A673 (cell line): ENCODE results near the gene CBL. TPM values are rescaled to one million over a fixed set of nuclear protein-coding genes. Genes with fewer than 3 reads are reported as not detected.

ENCODE experiments used
- BruUV-seq: library from RNA; stranded (reverse); fragments of 400-500 nt; replicated peaks from 2 replicates; lab custom pipeline; 2021; lab: Mats Ljungman, UMichigan
- CTCF ChIA-PET: fragments of 300-600 bp; sonication (Branson Sonifier 250); formaldehyde crosslinking; loops from one replicate; lab custom pipeline; 2022; ENCODE audit warnings: antibody characterized with exemption; lab: Charles Lee
- POLR2A ChIA-PET: fragments of 300-600 bp; sonication (Branson Sonifier 250); formaldehyde crosslinking; loops from one replicate; lab custom pipeline; 2022; ENCODE audit warnings: antibody characterized with exemption; ENCODE audit not compliant: low non-redundant PET; lab: Charles Lee
- DNase-seq: peaks from one replicate; pipeline ENCODE4 v3.0.0-alpha.2; 2015; ENCODE audit warnings: low spot score
- H3K27ac ChIP-seq: fragments of 200-600 bp; sonication (generic); 2 replicates; pipeline ENCODE4 v1.5.1; 2016; ENCODE audit warnings: mixed run types, low read depth, mild to moderate bottlenecking, mixed read lengths, antibody characterized with exemption, low read length; ENCODE audit not compliant: poor library complexity, severe bottlenecking
- H3K27me3 ChIP-seq: fragments of 200-600 bp; sonication (generic); replicated peaks from 2 replicates; pipeline ENCODE4 v1.6.1; 2017; ENCODE audit warnings: mixed run types, low read depth, mild to moderate bottlenecking, mixed read lengths, antibody characterized with exemption, low read length; ENCODE audit not compliant: insufficient read depth, poor library complexity
- H3K36me3 ChIP-seq: fragments of 200-600 bp; sonication (generic); 2 replicates; pipeline ENCODE4 v1.6.1; 2016; ENCODE audit warnings: mixed run types, mild to moderate bottlenecking, mixed read lengths, antibody characterized with exemption, low read length; ENCODE audit not compliant: insufficient read depth, poor library complexity, severe bottlenecking
- H3K4me1 ChIP-seq: fragments of 200-600 bp; sonication (generic); 2 replicates; pipeline ENCODE4 v1.6.1; 2017; ENCODE audit warnings: mixed run types, mild to moderate bottlenecking, mixed read lengths, antibody characterized with exemption, low read length; ENCODE audit not compliant: insufficient read depth, poor library complexity, severe bottlenecking
- H3K4me3 ChIP-seq: fragments of 200-600 bp; sonication (generic); 2 replicates; pipeline ENCODE4 v1.5.1; 2016; ENCODE audit warnings: low read depth, mixed run types, mild to moderate bottlenecking, mixed read lengths, low read length; ENCODE audit not compliant: poor library complexity, severe bottlenecking
- H3K9me3 ChIP-seq: fragments of 200-600 bp; sonication (generic); 2 replicates; pipeline ENCODE4 v1.6.1; 2016; ENCODE audit warnings: mixed run types, low read depth, mild to moderate bottlenecking, mixed read lengths, antibody characterized with exemption, low read length; ENCODE audit not compliant: poor library complexity, severe bottlenecking
- CTCF ChIP-seq: fragments of 300-800, 200-600 bp; sonication (generic); conservative IDR thresholded peaks from 2 replicates; pipeline ENCODE4 v1.5.1; 2017; ENCODE audit warnings: low read depth, mild to moderate bottlenecking, antibody characterized with exemption, low read length, moderate library complexity, mixed read lengths
- EZH2 ChIP-seq: fragments of 200-600 bp; sonication (generic); IDR thresholded peaks from 2 replicates; pipeline ENCODE4 v1.6.1; 2017; ENCODE audit warnings: borderline replicate concordance, low read depth, mild to moderate bottlenecking, mixed read lengths, antibody characterized with exemption, low read length; ENCODE audit not compliant: poor library complexity, severe bottlenecking
- intact Hi-C: fragments of 100-400 bp; cut with micrococcal nuclease; formaldehyde crosslinking; loops from one replicate; pipeline ENCODE4 v1.10.0; 2022; ENCODE audit not compliant: unreplicated experiment
- total RNA-seq: library from RNA; stranded (reverse); gene quantifications from 2 replicates; pipeline ENCODE4 v1.2.3, GENCODE V29; 2021

The CBL gene
- total RNA-seq, 1 experiment from 2014 or later = 40.7 TPM

DNA sequence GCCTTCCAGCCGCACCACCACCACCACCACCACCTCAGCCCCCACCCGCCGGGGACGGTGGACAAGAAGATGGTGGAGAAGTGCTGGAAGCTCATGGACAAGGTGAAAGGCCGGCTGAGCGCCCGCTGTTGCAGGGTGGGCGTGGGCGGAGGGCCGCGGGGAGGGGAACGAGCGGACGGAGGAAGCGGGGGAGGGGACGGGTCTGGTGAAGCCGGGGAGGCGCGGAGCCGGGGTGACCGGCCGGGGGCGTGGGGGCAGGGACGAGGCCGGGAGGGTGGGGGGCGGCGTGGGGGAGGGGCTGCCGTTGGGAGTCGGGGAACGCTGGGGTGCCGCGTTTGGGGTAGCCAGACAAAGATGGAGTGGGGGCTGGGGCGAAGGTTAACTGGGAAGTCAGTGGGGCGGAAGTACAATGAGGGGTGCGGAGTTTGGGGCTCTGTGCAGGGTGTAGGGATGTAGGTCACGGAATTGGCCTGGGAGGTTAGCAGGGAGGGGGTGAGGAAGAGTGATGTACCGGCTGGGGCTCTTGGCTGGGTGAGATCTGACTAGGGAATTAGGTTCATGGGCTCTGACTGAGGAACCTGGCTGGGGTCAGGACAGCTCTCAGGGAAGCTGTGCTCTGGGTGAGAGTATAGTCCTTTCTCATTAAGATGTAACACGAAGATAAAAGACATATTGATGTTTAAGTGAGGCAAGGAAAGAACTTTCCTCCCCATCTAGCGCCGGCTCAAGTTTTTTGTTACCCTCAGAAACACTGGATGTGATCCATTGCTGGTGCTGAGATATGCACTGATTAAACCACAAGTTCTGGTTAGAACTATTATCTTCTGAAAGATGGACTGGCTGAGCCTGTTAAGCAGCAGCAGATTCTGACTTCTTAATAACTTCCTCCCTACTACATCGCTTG, 624 bp downstream of the CBL start:
- Histone ChIP-seq H3K27ac (peak overlapping the region; percentile 90), H3K4me1 (peaks cover 8% of the 10 kb centered on the region), H3K4me3 (peak overlapping the region; percentile 100), H3K36me3 (no peaks in the 10 kb centered on the region), H3K27me3 (no peaks in the 10 kb centered on the region), H3K9me3 (no peaks in the 10 kb centered on the region)
- intact Hi-C loops = loop anchor here (5.0 kb wide), 1 partner anchor 116 kb away; no protein-coding TSS in a partner anchor
- TF ChIP-seq EZH2 (no peak), CTCF (no peak)
- CTCF ChIA-PET = interaction anchor here (0.6 to 1.3 kb wide), 14 partner anchors 8 to 383 kb away, joined by 3 to 12 read pairs (median 4); partner anchors contain the start of gene VPS11
- TSS peak; percentile 38 for BruUV-seq
- POLR2A ChIA-PET = no interaction called here
- DNase-seq = peak; percentile 36

DNA sequence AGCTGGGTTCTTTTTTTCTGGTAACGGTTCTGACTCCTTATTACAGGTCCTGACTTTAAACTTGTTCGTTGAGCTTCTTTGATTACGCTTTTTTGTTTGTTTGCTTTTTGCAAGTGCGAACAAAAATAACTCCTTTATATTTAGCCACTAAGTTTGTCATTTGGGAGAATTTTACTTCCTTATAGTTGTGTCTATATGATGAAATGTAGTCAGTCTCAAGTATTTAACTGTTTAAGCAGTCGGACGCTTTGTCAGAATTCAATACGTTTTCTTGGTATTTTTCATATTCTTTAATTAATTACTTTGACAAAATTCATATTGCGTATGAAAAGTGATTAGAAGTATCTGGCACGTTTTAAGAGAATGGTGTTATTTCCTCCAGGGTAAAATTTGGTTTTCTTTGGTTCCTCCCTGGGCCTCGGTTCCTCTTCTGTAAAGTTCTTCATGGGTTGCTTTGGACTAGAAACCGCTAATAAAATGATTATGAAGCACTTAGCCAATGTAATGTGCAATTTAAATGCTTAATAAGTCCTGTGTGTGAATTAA, 1.3 kb downstream of the CBL start:
- no TSS peak for BruUV-seq
- Histone ChIP-seq H3K36me3 (no peaks in the 10 kb centered on the region), H3K27ac (peak overlapping the region; percentile 28), H3K4me1 (peaks cover 8% of the 10 kb centered on the region), H3K27me3 (no peaks in the 10 kb centered on the region), H3K4me3 (peak overlapping the region; percentile 100), H3K9me3 (no peaks in the 10 kb centered on the region)
- POLR2A ChIA-PET = no interaction called here
- intact Hi-C loops = loop anchor here (5.0 kb wide), 1 partner anchor 115 kb away; no protein-coding TSS in a partner anchor
- no peak for TF ChIP-seq EZH2
- TF ChIP-seq CTCF = no peak
- CTCF ChIA-PET = no interaction called here
- DNase-seq = no peak

DNA sequence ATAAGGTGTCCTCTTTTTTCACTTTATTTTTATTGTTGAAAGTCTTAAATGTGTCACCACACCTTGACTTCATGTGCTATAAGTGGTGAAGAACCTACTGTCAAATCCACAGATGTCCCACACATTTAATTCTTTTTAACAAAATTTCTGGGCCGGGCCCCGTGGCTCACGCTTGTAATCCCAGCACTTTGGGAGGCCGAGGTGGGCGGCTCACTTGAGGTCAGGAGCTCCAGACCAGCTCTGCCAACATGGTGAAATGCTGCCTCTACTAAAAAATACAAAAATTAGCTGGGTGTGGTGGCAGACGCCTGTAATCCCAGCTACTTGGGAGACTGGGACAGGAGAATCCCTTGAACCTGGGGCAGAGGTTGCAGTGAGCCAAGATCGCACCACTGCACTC, 3.0 kb downstream of the CBL start:
- intact Hi-C loops = loop anchor here (5.0 kb wide), 1 partner anchor 113 kb away; no protein-coding TSS in a partner anchor
- Histone ChIP-seq H3K27ac (no peak overlapping the region), H3K4me3 (no peak overlapping the region), H3K4me1 (peaks cover 8% of the 10 kb centered on the region), H3K36me3 (no peaks in the 10 kb centered on the region), H3K9me3 (no peaks in the 10 kb centered on the region), H3K27me3 (no peaks in the 10 kb centered on the region)
- CTCF ChIA-PET = interaction anchor here (0.7 kb wide), 1 partner anchor 36 kb away, joined by 3 read pairs; no protein-coding TSS in a partner anchor
- no TSS peak for BruUV-seq
- POLR2A ChIA-PET = no interaction called here
- TF ChIP-seq CTCF (no peak), EZH2 (no peak)
- no peak for DNase-seq
